K562 (cell line): ENCODE data around the gene RAB3GAP2. TPM values are rescaled to one million over a fixed set of nuclear protein-coding genes. Genes with fewer than 3 reads are reported as not detected.
"Not testable (repeated sequence)": the region's sequence is repeated elsewhere in the genome, so short reads cannot be mapped to it uniquely, and the experiment has no call there.

Experiments
- ATAC-seq: fragments of 200-7000 bp; cut with Tn5 transposase; 3 replicates; pipeline ENCODE4 v1.9.1; 2020; ENCODE audit warnings: moderate library complexity
- BruUV-seq: library from RNA; stranded (reverse); fragments of 400-500 nt; replicated peaks from 2 replicates; lab custom pipeline; 2021; lab: Mats Ljungman, UMichigan
- CTCF ChIA-PET: fragments of 300-600 bp; formaldehyde crosslinking; extraction: SDS; loops from one replicate; lab custom pipeline; 2021; ENCODE audit warnings: low intra/inter-chr PET ratio; lab: Yijun Ruan, JAX
- POLR2A ChIA-PET: fragments of 300-600, 350-650 bp; sonication (Branson Sonifier 250); formaldehyde crosslinking; extraction: SDS; loops from one replicate; lab custom pipeline; 2021; ENCODE audit warnings: antibody characterized with exemption, inconsistent platforms; lab: Yijun Ruan, JAX
- DNase-seq, 4 experiments: peaks; one replicate each; pipeline versions ENCODE4 v3.0.0 to v3.0.0-alpha.2; 2011 to 2018; ENCODE audit warnings: low spot score in 3 of 4, mixed read lengths in 3 of 4; ENCODE audit errors: extremely low read depth in 1 of 4
- FAIRE-seq: peaks from 2 replicates; lab custom pipeline; 2011; peaks lifted over from hg19 to GRCh38; lab: Jason Lieb, UNC
- H2AFZ ChIP-seq: 2 replicates; pipeline ENCODE4 v1.6.0; 2011; ENCODE audit warnings: low read depth, low read length, control low read depth, inconsistent platforms
- H3K27ac ChIP-seq: fragments of 200-600 bp; 3 replicates; pipeline ENCODE4 v1.8.0; 2011; ENCODE audit warnings: low read depth, mild to moderate bottlenecking, control low read depth, inconsistent platforms, low read length, moderate library complexity, mixed read lengths; ENCODE audit errors: extremely low read depth
- H3K27me3 ChIP-seq, 2 experiments: fragments of 300-600 bp in 1 of 2; 2 replicates in 1 of 2; 3 replicates in 1 of 2; pipeline versions ENCODE4 v1.6.0 to v1.8.0; 2011; ENCODE audit warnings: inconsistent platforms in 2 of 2, low read length in 2 of 2, mild to moderate bottlenecking in 1 of 2, mixed read lengths in 1 of 2, moderate library complexity in 1 of 2; ENCODE audit not compliant: control insufficient read depth in 2 of 2, insufficient read depth in 2 of 2
- H3K36me3 ChIP-seq: fragments of 300-600 bp; 3 replicates; pipeline ENCODE4 v1.8.0; 2011; ENCODE audit warnings: mild to moderate bottlenecking, low read length, inconsistent platforms; ENCODE audit not compliant: control insufficient read depth, insufficient read depth
- H3K4me1 ChIP-seq, 2 experiments: fragments of 200-600 bp in 1 of 2; replicated peaks in 1 of 2; 2 replicates in 1 of 2; 3 replicates in 1 of 2; pipeline versions ENCODE4 v1.5.1 to v1.8.0; 2011; ENCODE audit warnings: inconsistent platforms in 2 of 2, low read length in 2 of 2, mild to moderate bottlenecking in 1 of 2, mixed read lengths in 1 of 2, moderate library complexity in 1 of 2; ENCODE audit not compliant: control insufficient read depth in 2 of 2, insufficient read depth in 2 of 2
- H3K4me2 ChIP-seq: 2 replicates; pipeline ENCODE4 v1.6.1; 2011; ENCODE audit warnings: low read length, control low read depth, inconsistent platforms, mixed read lengths; ENCODE audit not compliant: insufficient read depth
- H3K4me3 ChIP-seq: fragments of 200-600 bp; sonication (generic), shearing (Covaris generic); 2 replicates; pipeline ENCODE4 v1.5.1; 2016; ENCODE audit warnings: control low read depth, inconsistent platforms
- H3K79me2 ChIP-seq: fragments of 200-600 bp; 3 replicates; pipeline ENCODE4 v1.8.0; 2011; ENCODE audit warnings: low read length, inconsistent platforms; ENCODE audit not compliant: control insufficient read depth, insufficient read depth
- H3K9ac ChIP-seq, 2 experiments: 2 replicates each; pipeline versions ENCODE4 v1.6.0 to v1.6.1; 2011; ENCODE audit warnings: low read depth in 2 of 2, low read length in 2 of 2, control low read depth in 1 of 2, inconsistent platforms in 1 of 2, mild to moderate bottlenecking in 1 of 2, mixed read lengths in 1 of 2; ENCODE audit not compliant: insufficient read depth in 1 of 2
- H3K9me1 ChIP-seq: one replicate; pipeline ENCODE4 v1.6.0; 2011; ENCODE audit warnings: inconsistent platforms, mild to moderate bottlenecking, low read length, moderate library complexity; ENCODE audit not compliant: control insufficient read depth, insufficient read depth
- H3K9me3 ChIP-seq: replicated peaks from 2 replicates; pipeline ENCODE4 v1.5.1; 2011; ENCODE audit warnings: low read depth, low read length, inconsistent platforms; ENCODE audit not compliant: control insufficient read depth, insufficient read depth
- H4K20me1 ChIP-seq: replicated peaks from 2 replicates; pipeline ENCODE4 v1.6.1; 2011; ENCODE audit warnings: low read length, inconsistent platforms, mixed read lengths; ENCODE audit not compliant: control insufficient read depth, insufficient read depth
- POLR2AphosphoS5 ChIP-seq: IDR thresholded peaks from 2 replicates; pipeline ENCODE4 v1.6.1; 2011; ENCODE audit warnings: mild to moderate bottlenecking, low read depth, low read length, moderate library complexity; ENCODE audit not compliant: control insufficient read depth, insufficient read depth
- YY1 ChIP-seq, 3 experiments: IDR thresholded peaks; 2 replicates each; pipeline ENCODE4 v1.6.1; 2011; ENCODE audit warnings: low read length in 2 of 3, mild to moderate bottlenecking in 2 of 3, moderate library complexity in 2 of 3, borderline replicate concordance in 1 of 3, control low read depth in 1 of 3, low read depth in 1 of 3; ENCODE audit not compliant: insufficient read depth in 3 of 3, insufficient replicate concordance in 2 of 3, control insufficient read depth in 1 of 3, insufficient read length in 1 of 3; ENCODE audit errors: extremely low read depth in 1 of 3
- ZNF24 ChIP-seq: fragments of 450-650 bp; IDR thresholded peaks from 2 replicates; pipeline ENCODE4 v1.6.1; 2016
- WGBS: fragments of 100-300 bp; shearing (Covaris generic); methylation state at CpG from one replicate; pipeline ENCODE4 v1.1.6; 2016; ENCODE audit warnings: low coverage, mixed read lengths; ENCODE audit not compliant: insufficient coverage; ENCODE audit errors: missing lambda C conversion rate; 5-methylcytosine and 5-hydroxymethylcytosine counted together
- in situ Hi-C: fragments of 300-500 bp; cut with MboI; formaldehyde crosslinking; loops from 4 replicates; pipeline ENCODE4 v1.15.0; 2018; ENCODE audit warnings: inconsistent platforms, mixed read lengths
- intact Hi-C: fragments of 100-400 bp; cut with micrococcal nuclease; formaldehyde crosslinking; loops from 2 replicates; pipeline ENCODE4 v1.14.2; 2022
- polyA plus RNA-seq, 8 experiments: library from polyadenylated mRNA; depleted of rRNA in 4 of 8; stranded (reverse) in 5 of 8; unstranded in 3 of 8; fragments of >200 nt; fragmentation: Nextera tagmentation in 2 of 8; fragmentation: Illumina TruSeq in 1 of 8; extraction: Ambion mirVana in 2 of 8; extraction: Trizol in 1 of 8; gene quantifications; 2 replicates each; pipeline versions ENCODE4 v1.2.1 to v1.2.3, GENCODE V29; 2011 to 2014; ENCODE audit warnings: inconsistent platforms in 1 of 8, missing spikeins in 1 of 8
- total RNA-seq, 7 experiments: library from RNA; depleted of rRNA in 6 of 7; stranded (reverse); fragments of >200 nt in 6 of 7; fragmentation: Illumina TruSeq in 2 of 7; extraction: Trizol in 2 of 7; gene quantifications; 2 replicates each; pipeline versions ENCODE4 v1.2.1 to v1.2.3, GENCODE V29; 2011 to 2021; ENCODE audit warnings: low replicate concordance in 1 of 7
- TF ChIP-seq, protein P1 (sequence below): fragments of 450-650 bp; IDR thresholded peaks from 2 replicates; pipeline ENCODE4 v1.6.1; 2016

Gene RAB3GAP2
- total and polyA plus RNA-seq, 9 of the 15 experiments (the other 6 are each of a cell fraction or from before 2014, with no cell fraction given), result 14.1 to 69.1 (median 32.2) TPM

DNA sequence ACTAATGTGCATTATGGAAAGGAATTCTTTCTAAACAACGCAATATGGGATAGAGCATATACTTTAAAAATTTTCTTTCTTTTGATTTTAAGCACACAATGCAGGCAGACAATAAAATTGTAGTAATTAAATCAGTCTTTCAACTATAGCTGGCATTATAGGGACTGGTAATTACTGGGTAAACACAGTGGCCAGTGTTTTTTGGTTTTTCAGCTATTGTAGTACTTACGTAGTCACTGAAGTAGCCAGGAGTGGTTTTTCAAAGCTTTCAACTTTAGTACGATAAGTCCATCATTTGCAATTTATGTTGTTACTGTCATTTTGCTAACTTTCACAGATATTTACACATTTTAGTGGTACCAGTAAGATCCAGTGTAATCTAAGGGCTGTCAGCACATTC is 50.6 kb downstream of the RAB3GAP2 start:
- CTCF ChIA-PET, result no interaction called here
- no peak overlapping the region for H3K4me3 ChIP-seq
- no peak for FAIRE-seq
- no peaks in the 10 kb centered on the region for H4K20me1 ChIP-seq
- in situ Hi-C loops (no loop called here), intact Hi-C loops (no loop called here)
- ATAC-seq, result no peak
- H3K27me3 ChIP-seq, result no peaks in the 10 kb centered on the region
- peaks cover 0 to 9% of the 10 kb centered on the region in 2 experiments; a peak in 1 of 5 replicates for H3K4me1 ChIP-seq
- no peak overlapping the region for H3K27ac ChIP-seq
- no peak overlapping the region for H3K9ac ChIP-seq
- H3K9me3 ChIP-seq, result no peaks in the 10 kb centered on the region
- H3K4me2 ChIP-seq, result no peak overlapping the region
- H3K9me1 ChIP-seq, result no peaks in the 10 kb centered on the region
- no TSS peak for BruUV-seq
- 0 out of 3 replicates have a peak, but pooled peaks cover 3% of the 10 kb centered on the region for H3K36me3 ChIP-seq
- no peak overlapping the region for H2AFZ ChIP-seq
- TF ChIP-seq YY1 (IDR thresholded peaks at IDR 0.05; ENCODE audit: borderline replicate concordance in 1 of 3, control insufficient read depth in 1 of 3, extremely low read depth in 1 of 3, insufficient read depth in 3 of 3, insufficient read length in 1 of 3, insufficient replicate concordance in 2 of 3, low read depth in 1 of 3, low read length in 2 of 3), result no peak
- TF ChIP-seq, all 486 proteins: peak for 0
- POLR2A ChIA-PET, result interaction anchor here (0.9 kb wide), 1 partner anchor 16 kb away, joined by 3 read pairs; no protein-coding TSS in a partner anchor
- DNase-seq, result no peak
- 86% methylated on average over 3 of the region's 3 CpGs for WGBS
- peaks cover 21% of the 10 kb centered on the region; the same call in 2 of the 3 replicates for H3K79me2 ChIP-seq

DNA sequence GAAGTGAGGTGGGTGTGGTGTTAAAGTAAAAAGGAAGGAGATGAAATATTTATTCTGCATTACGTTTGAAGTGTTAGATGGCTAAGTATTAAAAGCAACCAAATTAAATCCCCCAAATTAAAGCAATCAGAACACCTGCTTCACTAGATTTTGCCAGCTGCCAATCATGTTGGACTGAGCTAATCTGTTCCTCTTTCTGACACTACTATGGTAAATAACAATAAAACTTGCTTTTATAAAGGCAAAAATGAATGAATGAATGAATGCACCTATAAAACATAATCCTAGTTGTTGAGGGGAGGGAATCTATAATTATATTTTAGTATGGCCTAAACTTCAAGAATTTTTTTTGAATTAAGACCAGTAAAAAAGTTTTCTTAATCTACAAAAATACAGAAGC is 51.0 kb downstream of the RAB3GAP2 start:
- H3K9ac ChIP-seq, result no peak overlapping the region
- no peak overlapping the region for H3K27ac ChIP-seq
- ChIA-PET CTCF (no interaction called here), POLR2A (interaction anchor here (0.9 to 2.1 kb wide), 2 partner anchors 9 to 16 kb away, joined by 3 to 7 read pairs; no protein-coding TSS in a partner anchor)
- H2AFZ ChIP-seq, result no peak overlapping the region
- FAIRE-seq, result no peak
- H3K4me2 ChIP-seq, result no peak overlapping the region
- 95% methylated on average over 1 of the region's 1 CpG for WGBS
- no peak overlapping the region for H3K4me3 ChIP-seq
- peaks cover 0 to 9% of the 10 kb centered on the region in 2 experiments; a peak in 1 of 5 replicates for H3K4me1 ChIP-seq
- H3K9me1 ChIP-seq, result no peaks in the 10 kb centered on the region
- H3K9me3 ChIP-seq, result no peaks in the 10 kb centered on the region
- ATAC-seq, result no peak
- in situ Hi-C loops (no loop called here), intact Hi-C loops (no loop called here)
- H4K20me1 ChIP-seq, result no peaks in the 10 kb centered on the region
- DNase-seq, result no peak
- peaks cover 22% of the 10 kb centered on the region for H3K79me2 ChIP-seq
- H3K27me3 ChIP-seq, result no peaks in the 10 kb centered on the region
- 0 out of 3 replicates have a peak, but pooled peaks cover 3% of the 10 kb centered on the region for H3K36me3 ChIP-seq
- BruUV-seq, result no TSS peak
- TF ChIP-seq, protein P1, sequence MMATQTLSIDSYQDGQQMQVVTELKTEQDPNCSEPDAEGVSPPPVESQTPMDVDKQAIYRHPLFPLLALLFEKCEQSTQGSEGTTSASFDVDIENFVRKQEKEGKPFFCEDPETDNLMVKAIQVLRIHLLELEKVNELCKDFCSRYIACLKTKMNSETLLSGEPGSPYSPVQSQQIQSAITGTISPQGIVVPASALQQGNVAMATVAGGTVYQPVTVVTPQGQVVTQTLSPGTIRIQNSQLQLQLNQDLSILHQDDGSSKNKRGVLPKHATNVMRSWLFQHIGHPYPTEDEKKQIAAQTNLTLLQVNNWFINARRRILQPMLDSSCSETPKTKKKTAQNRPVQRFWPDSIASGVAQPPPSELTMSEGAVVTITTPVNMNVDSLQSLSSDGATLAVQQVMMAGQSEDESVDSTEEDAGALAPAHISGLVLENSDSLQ, result peak; percentile 63
- TF ChIP-seq POLR2AphosphoS5 (no peak), ZNF24 (peak; percentile 71; the same call in 1 of the 2 replicates)

DNA sequence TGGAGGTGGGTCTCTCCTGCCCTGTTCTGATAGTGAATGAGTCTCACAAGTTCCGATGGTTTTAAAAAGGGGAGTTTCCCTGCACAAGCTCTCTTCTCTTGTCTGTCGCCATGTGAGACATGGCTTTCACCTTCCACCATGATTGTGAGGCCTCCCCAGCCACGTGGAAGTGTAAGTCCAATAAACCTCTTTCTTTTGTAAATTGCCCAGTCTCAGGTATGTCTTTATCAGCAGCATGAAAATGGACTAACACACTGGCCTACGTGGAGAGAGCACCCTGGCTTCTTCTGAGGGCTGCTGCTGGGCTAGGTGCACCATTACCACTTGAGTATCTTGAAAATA is 51.6 kb downstream of the RAB3GAP2 start:
- H3K27me3 ChIP-seq, BruUV-seq, ATAC-seq, H3K4me1 ChIP-seq, H3K9me3 ChIP-seq, H3K27ac ChIP-seq, H3K9ac ChIP-seq, H3K9me1 ChIP-seq, intact Hi-C loops, DNase-seq, in situ Hi-C loops, H3K36me3 ChIP-seq, H2AFZ ChIP-seq, H3K4me2 ChIP-seq, H4K20me1 ChIP-seq, CTCF ChIA-PET, H3K4me3 ChIP-seq, FAIRE-seq: not testable (repeated sequence)
- POLR2A ChIA-PET, result interaction anchor here (2.1 kb wide), 1 partner anchor 9 kb away, joined by 7 read pairs; no protein-coding TSS in a partner anchor
- WGBS, result 64% methylated on average over 4 of the region's 4 CpGs
- H3K79me2 ChIP-seq, result peaks cover 22% of the 10 kb centered on the region
